ENCODE measurements around the gene TRIM67. TPM values are rescaled to one million over a fixed set of nuclear protein-coding genes. Genes with fewer than 3 reads are reported as not detected.

The TRIM67 gene
- total and polyA plus RNA-seq, 4 donors, result under 0.01 to 0.09 TPM; not detected in 2

- no peak overlapping the region for H3K27ac ChIP-seq (ENCODE audit: low read depth in 1 of 2, low read length in 1 of 2)
- no peak for ATAC-seq (ENCODE audit: insufficient read depth, low FRiP score)
- H3K27me3 ChIP-seq (ENCODE audit: control insufficient read depth in 3 of 3, insufficient read depth in 3 of 3, low read length in 2 of 3), result peaks cover 0 to 8% (median 2%) of the 10 kb centered on the region in 3 donors
- H3K4me3 ChIP-seq, result no peak overlapping the region
- peaks cover 0 to 7% (median 0%) of the 10 kb centered on the region in 4 donors for H3K9me3 ChIP-seq (ENCODE audit: control insufficient read depth in 4 of 4, insufficient read depth in 3 of 4, low read length in 3 of 4)
- H3K4me1 ChIP-seq (ENCODE audit: control insufficient read depth in 5 of 5, insufficient read depth in 5 of 5, low read length in 5 of 5), result peaks cover 0 to 8% (median 3%) of the 10 kb centered on the region in 5 donors
- no peaks in the 10 kb centered on the region for H3K36me3 ChIP-seq (ENCODE audit: control insufficient read depth in 4 of 4, insufficient read depth in 4 of 4, low read length in 4 of 4)
- TF ChIP-seq CTCF (IDR thresholded peaks at IDR 0.05; ENCODE audit: control extremely low read depth, extremely low read depth), result no peak
- DNase-seq, result no peak
- 60 to 67% methylated on average over 3 of the region's 3 CpGs for whole genome bisulfite sequencing, 2 donors
- no peak overlapping the region for H3K9ac ChIP-seq (ENCODE audit: insufficient read depth in 1 of 2, low read length in 2 of 2)
Observed at GRCh38 chr1:231188072-231188471, 26.2 kb downstream of the TRIM67 start.

- H3K9ac ChIP-seq (ENCODE audit: insufficient read depth in 1 of 2, low read length in 2 of 2), result no peak overlapping the region
Observed at GRCh38 chr1:231188768-231189167, 26.9 kb downstream of the TRIM67 start.

GRCh38 chr1:231189683-231190270 lies 27.9 kb downstream of the TRIM67 start:
- WGBS, 2 donors, result 80 to 90% methylated on average over 5 of the region's 5 CpGs
- no peak for TF ChIP-seq CTCF (IDR thresholded peaks at IDR 0.05; ENCODE audit: control extremely low read depth, extremely low read depth)
- ATAC-seq (ENCODE audit: insufficient read depth, low FRiP score) (no peak), DNase-seq (no peak)
- Histone ChIP-seq H3K4me3 (no peak overlapping the region), H3K27ac (ENCODE audit: low read depth in 1 of 2, low read length in 1 of 2) (no peak overlapping the region), H3K9me3 (ENCODE audit: control insufficient read depth in 4 of 4, insufficient read depth in 3 of 4, low read length in 3 of 4) (peaks cover 0 to 7% (median 0%) of the 10 kb centered on the region in 4 donors), H3K27me3 (ENCODE audit: control insufficient read depth in 3 of 3, insufficient read depth in 3 of 3, low read length in 2 of 3) (peaks cover 0 to 8% (median 2%) of the 10 kb centered on the region in 3 donors), H3K36me3 (ENCODE audit: control insufficient read depth in 4 of 4, insufficient read depth in 4 of 4, low read length in 4 of 4) (no peaks in the 10 kb centered on the region), H3K9ac (ENCODE audit: insufficient read depth in 1 of 2, low read length in 2 of 2) (no peak overlapping the region), H3K4me1 (ENCODE audit: control insufficient read depth in 5 of 5, insufficient read depth in 5 of 5, low read length in 5 of 5) (peaks cover 0 to 15% (median 3%) of the 10 kb centered on the region in 5 donors)

More at GRCh38 chr1:231188768-231189167, 26.9 kb downstream of the TRIM67 start:
- DNase-seq (no peak), ATAC-seq (ENCODE audit: insufficient read depth, low FRiP score) (no peak)
- Histone ChIP-seq H3K4me1 (ENCODE audit: control insufficient read depth in 5 of 5, insufficient read depth in 5 of 5, low read length in 5 of 5) (peaks cover 0 to 10% (median 3%) of the 10 kb centered on the region in 5 donors), H3K27ac (ENCODE audit: low read depth in 1 of 2, low read length in 1 of 2) (no peak overlapping the region), H3K9me3 (ENCODE audit: control insufficient read depth in 4 of 4, insufficient read depth in 3 of 4, low read length in 3 of 4) (peaks cover 0 to 7% (median 0%) of the 10 kb centered on the region in 4 donors), H3K27me3 (ENCODE audit: control insufficient read depth in 3 of 3, insufficient read depth in 3 of 3, low read length in 2 of 3) (peaks cover 0 to 8% (median 2%) of the 10 kb centered on the region in 3 donors), H3K36me3 (ENCODE audit: control insufficient read depth in 4 of 4, insufficient read depth in 4 of 4, low read length in 4 of 4) (no peaks in the 10 kb centered on the region), H3K4me3 (no peak overlapping the region)
- WGBS, 2 donors, result 93 to 96% methylated on average over 7 of the region's 7 CpGs
- no peak for TF ChIP-seq CTCF (IDR thresholded peaks at IDR 0.05; ENCODE audit: control extremely low read depth, extremely low read depth)

Measured in lung (tissue), 12 donors.